SK-N-SH (cell line): ENCODE data around the gene ITPA. TPM values are rescaled to one million over a fixed set of nuclear protein-coding genes. Genes with fewer than 3 reads are reported as not detected.

Experiments used
- CTCF ChIA-PET: fragments of 300-600, 350-600 bp; formaldehyde crosslinking; extraction: SDS; loops from one replicate; lab custom pipeline; 2021; lab: Yijun Ruan, JAX
- POLR2A ChIA-PET: fragments of 350-600 bp; sonication (Branson Sonifier 250); formaldehyde crosslinking; extraction: SDS; loops from one replicate; lab custom pipeline; 2020; ENCODE audit warnings: antibody characterized with exemption, inconsistent platforms; lab: Yijun Ruan, JAX
- DNase-seq: peaks from one replicate; pipeline ENCODE4 v3.0.0; 2012
- H2AFZ ChIP-seq: fragments of 200-600 bp; sonication (generic); 2 replicates; pipeline ENCODE4 v1.8.1; 2016; ENCODE audit warnings: antibody characterized with exemption, mild to moderate bottlenecking, low read depth
- H3F3A ChIP-seq: fragments of 200-600 bp; sonication (generic); replicated peaks from 2 replicates; pipeline ENCODE3; 2016; ENCODE audit warnings: antibody characterized with exemption, mild to moderate bottlenecking; ENCODE audit not compliant: insufficient read depth
- H3K27ac ChIP-seq, 2 experiments: fragments of 200-500 bp in 1 of 2; fragments of 200-600 bp in 1 of 2; sonication (Bioruptor generic) in 1 of 2; sonication (generic), shearing (Covaris generic) in 1 of 2; 2 replicates each; pipeline versions ENCODE4 v1.5.1 to v1.6.1; 2014 to 2016; ENCODE audit warnings: low read depth in 2 of 2, inconsistent platforms in 1 of 2, low read length in 1 of 2, mild to moderate bottlenecking in 1 of 2, mixed read lengths in 1 of 2
- H3K27me3 ChIP-seq: fragments of 200-600 bp; sonication (generic), shearing (Covaris generic); 2 replicates; pipeline ENCODE4 v1.6.1; 2016; ENCODE audit warnings: mixed run types; ENCODE audit not compliant: insufficient read depth
- H3K36me3 ChIP-seq, 2 experiments: fragments of 200-500 bp in 1 of 2; fragments of 200-600 bp in 1 of 2; sonication (Bioruptor generic) in 1 of 2; sonication (generic) in 1 of 2; replicated peaks in 1 of 2; 2 replicates each; pipeline versions ENCODE3 to v1.5.1; 2014 to 2016; ENCODE audit warnings: low read length in 1 of 2, mild to moderate bottlenecking in 1 of 2; ENCODE audit not compliant: insufficient read depth in 2 of 2, control insufficient read depth in 1 of 2
- H3K4me1 ChIP-seq, 2 experiments: fragments of 200-500 bp in 1 of 2; fragments of 200-600 bp in 1 of 2; sonication (Bioruptor generic) in 1 of 2; sonication (generic), shearing (Covaris generic) in 1 of 2; 2 replicates each; pipeline versions ENCODE4 v1.5.1 to v1.6.1; 2014 to 2016; ENCODE audit warnings: low read depth in 1 of 2, low read length in 1 of 2, mixed run types in 1 of 2; ENCODE audit not compliant: insufficient read depth in 2 of 2, control insufficient read depth in 1 of 2
- H3K4me2 ChIP-seq: fragments of 200-600 bp; sonication (generic), shearing (Covaris generic); 2 replicates; pipeline ENCODE4 v1.6.1; 2017; ENCODE audit warnings: mixed run types
- H3K4me3 ChIP-seq, 2 experiments: fragments of 200-500 bp in 1 of 2; fragments of 200-600 bp in 1 of 2; sonication (Bioruptor generic) in 1 of 2; sonication (generic), shearing (Covaris generic) in 1 of 2; 2 replicates each; pipeline versions ENCODE4 v1.5.1 to v1.8.1; 2014 to 2016; ENCODE audit warnings: low read depth in 2 of 2, inconsistent platforms in 1 of 2, low read length in 1 of 2, mild to moderate bottlenecking in 1 of 2, mixed read lengths in 1 of 2, moderate library complexity in 1 of 2
- H3K79me2 ChIP-seq: fragments of 200-600 bp; sonication (generic); 2 replicates; pipeline ENCODE4 v1.8.1; 2017; ENCODE audit warnings: mild to moderate bottlenecking; ENCODE audit not compliant: insufficient read depth
- H3K9ac ChIP-seq: fragments of 200-600 bp; sonication (generic); 2 replicates; pipeline ENCODE4 v1.6.1; 2017; ENCODE audit warnings: mixed run types
- H3K9me2 ChIP-seq: fragments of 200-600 bp; sonication (generic); 2 replicates; pipeline ENCODE4 v1.6.1; 2017; ENCODE audit warnings: mixed run types
- H3K9me3 ChIP-seq: fragments of 200-600 bp; sonication (generic); 2 replicates; pipeline ENCODE4 v1.6.1; 2017; ENCODE audit warnings: mixed run types, mild to moderate bottlenecking, moderate library complexity
- H4K20me1 ChIP-seq: fragments of 200-600 bp; sonication (generic); 2 replicates; pipeline ENCODE4 v1.6.1; 2017; ENCODE audit warnings: mild to moderate bottlenecking, mixed run types; ENCODE audit not compliant: insufficient read depth
- CTCF ChIP-seq: fragments of 200-600 bp; sonication (generic); IDR thresholded peaks from 2 replicates; pipeline ENCODE4 v1.6.1; 2017; ENCODE audit warnings: antibody characterized with exemption, mild to moderate bottlenecking, moderate library complexity
- ELF1 ChIP-seq: IDR thresholded peaks from 2 replicates; pipeline ENCODE4 v1.4.0; 2012
- FOSL2 ChIP-seq: IDR thresholded peaks from 2 replicates; pipeline ENCODE4 v1.4.0; 2012; ENCODE audit warnings: low read depth, mild to moderate bottlenecking, moderate library complexity, borderline replicate concordance
- FOXJ3 ChIP-seq: sonication (generic); formaldehyde crosslinking; IDR thresholded peaks from 2 replicates; pipeline ENCODE4 v1.5.1; 2020; ENCODE audit warnings: mild to moderate bottlenecking, missing genetic modification reagents
- GABPA ChIP-seq: IDR thresholded peaks from 2 replicates; pipeline ENCODE4 v1.4.0; 2012; ENCODE audit warnings: low read depth, mild to moderate bottlenecking
- JUND ChIP-seq: IDR thresholded peaks from 2 replicates; pipeline ENCODE4 v1.4.0; 2012
- MEF2A ChIP-seq: IDR thresholded peaks from 2 replicates; pipeline ENCODE4 v1.4.0; 2012; ENCODE audit warnings: low read depth, borderline replicate concordance
- NFIC ChIP-seq: IDR thresholded peaks from 2 replicates; pipeline ENCODE4 v1.4.0; 2012; ENCODE audit warnings: borderline replicate concordance
- NRF1 ChIP-seq: IDR thresholded peaks from 2 replicates; pipeline ENCODE4 v1.6.1; 2012; ENCODE audit warnings: low read depth, mild to moderate bottlenecking, low read length
- RAD21 ChIP-seq: IDR thresholded peaks from 2 replicates; pipeline ENCODE4 v1.6.1; 2012; ENCODE audit warnings: mild to moderate bottlenecking, low read length
- SMC3 ChIP-seq: IDR thresholded peaks from 2 replicates; pipeline ENCODE4 v1.6.1; 2012; ENCODE audit warnings: low read depth, low read length, improper control_type of control experiment
- TEAD4 ChIP-seq: IDR thresholded peaks from 2 replicates; pipeline ENCODE4 v1.4.0; 2012; ENCODE audit warnings: mild to moderate bottlenecking, borderline replicate concordance; ENCODE audit not compliant: insufficient read depth
- USF1 ChIP-seq: IDR thresholded peaks from 2 replicates; pipeline ENCODE4 v1.4.0; 2012; ENCODE audit warnings: low read depth, borderline replicate concordance
- YY1 ChIP-seq: IDR thresholded peaks from 2 replicates; pipeline ENCODE4 v1.4.0; 2012; ENCODE audit warnings: low read depth, mild to moderate bottlenecking
- ZBTB33 ChIP-seq: IDR thresholded peaks from 2 replicates; pipeline ENCODE4 v1.4.0; 2012; ENCODE audit warnings: low read depth, borderline replicate concordance
- WGBS: methylation state at CpG from one replicate; pipeline ENCODE4 v1.1.6; 2017; ENCODE audit warnings: low lambda C conversion rate; 5-methylcytosine and 5-hydroxymethylcytosine counted together
- polyA plus RNA-seq, 3 experiments: library from polyadenylated mRNA; depleted of rRNA; stranded (reverse); fragments of >200 nt; gene quantifications; 2 replicates each; pipeline ENCODE4 v1.2.3, GENCODE V29; 2012

Gene ITPA
- polyA plus RNA-seq, 1 of the 3 experiments (the other 2 are of a cell fraction) = 66.7 TPM

GRCh38 chr20:3233131-3233990 lies 24.1 kb downstream of the ITPA start:
- no peaks in the 10 kb centered on the region; a peak in 1 of 4 replicates for H3K4me1 ChIP-seq
- POLR2A ChIA-PET = interaction anchor here (0.6 kb wide), 1 partner anchor 8 kb away, joined by 3 read pairs; no protein-coding TSS in a partner anchor
- H3K36me3 ChIP-seq = no peaks in the 10 kb centered on the region
- no peak overlapping the region for H3K27ac ChIP-seq
- H3K27me3 ChIP-seq = peaks cover 10% of the 10 kb centered on the region
- no peaks in the 10 kb centered on the region for H3K9me2 ChIP-seq
- H2AFZ ChIP-seq = no peak overlapping the region
- CTCF ChIA-PET = interaction anchor here (1.2 to 1.6 kb wide), 2 partner anchors 14 kb away, joined by 4 read pairs; no protein-coding TSS in a partner anchor
- H3K9ac ChIP-seq = no peak overlapping the region
- H3K79me2 ChIP-seq = no peaks in the 10 kb centered on the region
- DNase-seq = no peak
- H4K20me1 ChIP-seq = no peaks in the 10 kb centered on the region
- no peaks in the 10 kb centered on the region for H3F3A ChIP-seq
- TF ChIP-seq ELF1 = no peak
- no peak for TF ChIP-seq FOXJ3 (CRISPR knock-in tag)
- TF ChIP-seq MEF2A = no peak
- TF ChIP-seq YY1 = no peak
- no peak for TF ChIP-seq FOSL2
- no peak for TF ChIP-seq NRF1
- TF ChIP-seq CTCF = no peak
- no peak for TF ChIP-seq ZBTB33
- TF ChIP-seq USF1 = no peak
- no peak for TF ChIP-seq NFIC
- no peak for TF ChIP-seq SMC3
- TF ChIP-seq JUND = no peak
- TF ChIP-seq RAD21 = no peak
- TF ChIP-seq GABPA = no peak
- no peak for TF ChIP-seq TEAD4
- no peaks in the 10 kb centered on the region for H3K9me3 ChIP-seq
- no peak overlapping the region for H3K4me2 ChIP-seq
- H3K4me3 ChIP-seq = no peak overlapping the region
- 91% methylated on average over 23 of the region's 32 CpGs for WGBS
